ENCODE results near the gene MRPS18A. TPM values are rescaled to one million over a fixed set of nuclear protein-coding genes. Genes with fewer than 3 reads are reported as not detected.
A peak's percentile ranks its signal among the peaks of the same experiment; 100 is the strongest.

MRPS18A gene
- total RNA-seq, 3 donors from 2014 or later, result 37.7 to 63.2 (median 40.6) TPM

DNA sequence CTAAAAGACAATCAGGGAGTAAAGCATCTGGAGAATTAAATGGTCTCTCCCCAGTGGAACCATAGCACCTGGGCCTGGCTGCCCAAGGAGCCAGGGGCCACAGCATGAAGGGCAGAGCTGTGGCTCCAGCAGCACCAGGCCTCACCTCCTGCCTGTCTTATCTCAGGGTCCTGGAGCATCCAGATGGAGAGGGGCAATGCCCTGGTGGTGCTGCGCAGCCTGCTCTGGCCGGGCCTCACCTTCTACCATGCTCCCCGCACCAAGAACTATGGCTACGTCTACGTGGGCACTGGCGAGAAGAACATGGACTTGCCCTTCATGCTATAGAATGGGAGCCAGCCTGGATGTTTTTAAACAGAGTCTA is 17.0 kb downstream of the MRPS18A start:
- no peak overlapping the region for H3K4me3 ChIP-seq
- DNase-seq (ENCODE audit: low spot score in 2 of 2), result no peak
- H3K9me3 ChIP-seq, result no peaks in the 10 kb centered on the region
- intact Hi-C loops (cut with DNase I; ENCODE audit: low total_unique reads), result no loop called here
- H3K27ac ChIP-seq, result peak overlapping the region; percentile 70 to 81
- TF ChIP-seq POLR2AphosphoS5 (IDR thresholded peaks at IDR 0.05), result no peak
- TF ChIP-seq, protein P1, sequence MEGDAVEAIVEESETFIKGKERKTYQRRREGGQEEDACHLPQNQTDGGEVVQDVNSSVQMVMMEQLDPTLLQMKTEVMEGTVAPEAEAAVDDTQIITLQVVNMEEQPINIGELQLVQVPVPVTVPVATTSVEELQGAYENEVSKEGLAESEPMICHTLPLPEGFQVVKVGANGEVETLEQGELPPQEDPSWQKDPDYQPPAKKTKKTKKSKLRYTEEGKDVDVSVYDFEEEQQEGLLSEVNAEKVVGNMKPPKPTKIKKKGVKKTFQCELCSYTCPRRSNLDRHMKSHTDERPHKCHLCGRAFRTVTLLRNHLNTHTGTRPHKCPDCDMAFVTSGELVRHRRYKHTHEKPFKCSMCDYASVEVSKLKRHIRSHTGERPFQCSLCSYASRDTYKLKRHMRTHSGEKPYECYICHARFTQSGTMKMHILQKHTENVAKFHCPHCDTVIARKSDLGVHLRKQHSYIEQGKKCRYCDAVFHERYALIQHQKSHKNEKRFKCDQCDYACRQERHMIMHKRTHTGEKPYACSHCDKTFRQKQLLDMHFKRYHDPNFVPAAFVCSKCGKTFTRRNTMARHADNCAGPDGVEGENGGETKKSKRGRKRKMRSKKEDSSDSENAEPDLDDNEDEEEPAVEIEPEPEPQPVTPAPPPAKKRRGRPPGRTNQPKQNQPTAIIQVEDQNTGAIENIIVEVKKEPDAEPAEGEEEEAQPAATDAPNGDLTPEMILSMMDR (IDR thresholded peaks at IDR 0.05), result no peak
- no peak for TF ChIP-seq POLR2A (IDR thresholded peaks at IDR 0.05)
- H3K4me1 ChIP-seq, result peaks cover 3 to 16% of the 10 kb centered on the region in 2 donors
- no peaks in the 10 kb centered on the region for H3K27me3 ChIP-seq
- no peaks in the 10 kb centered on the region for H3K36me3 ChIP-seq

- no peak for DNase-seq (ENCODE audit: low spot score in 2 of 2)
- H3K36me3 ChIP-seq, result no peaks in the 10 kb centered on the region
These were observed 17.5 kb downstream of the MRPS18A start for GRCh38 chr6:43669922-43670622.

DNA sequence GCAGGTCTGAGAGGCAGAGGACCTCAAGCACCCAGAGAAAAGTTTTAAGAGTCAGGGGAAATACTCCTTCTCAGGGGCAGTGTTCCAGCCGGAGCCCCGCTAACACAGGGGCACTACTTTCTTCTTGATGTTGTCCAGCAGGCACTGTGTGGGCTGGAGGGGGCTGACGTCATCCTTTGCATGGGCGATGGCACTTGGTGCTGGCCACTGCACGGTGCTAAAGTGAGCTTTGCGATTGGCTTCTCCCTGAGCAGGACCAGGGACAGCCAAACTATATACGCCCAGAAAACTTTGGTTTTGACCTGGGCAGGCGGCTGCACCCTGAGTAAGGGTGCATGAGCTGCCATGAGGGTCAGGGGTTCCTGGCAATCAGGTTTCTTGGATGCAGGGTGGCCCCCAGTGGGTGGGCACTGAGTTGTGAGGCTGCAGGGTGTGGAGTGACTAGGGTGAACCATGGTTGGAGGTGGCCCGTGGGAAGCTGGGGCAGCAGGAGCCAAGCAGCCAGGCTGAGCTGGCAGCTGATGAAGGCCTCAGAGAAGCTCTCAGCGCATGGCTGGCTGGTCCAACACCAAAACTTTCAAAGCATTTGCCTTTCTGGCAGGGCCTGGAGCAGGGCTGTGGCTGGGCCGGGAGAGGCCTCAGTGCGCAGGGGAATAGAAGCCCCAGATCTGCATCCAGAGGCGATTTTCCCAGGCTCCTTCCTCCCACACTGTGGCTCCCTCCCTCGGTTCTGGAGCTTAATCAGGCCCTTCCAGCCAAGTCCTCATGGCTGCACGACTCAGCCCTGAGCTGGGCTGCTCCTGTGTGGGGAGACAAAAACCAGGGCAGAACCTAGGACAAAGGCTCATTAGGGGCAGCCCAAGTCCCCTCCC is 18.3 kb downstream of the MRPS18A start:
- TF ChIP-seq POLR2AphosphoS5 (IDR thresholded peaks at IDR 0.05), result no peak
- no peak for TF ChIP-seq POLR2A (IDR thresholded peaks at IDR 0.05)
- TF ChIP-seq, protein P1 (IDR thresholded peaks at IDR 0.05), result no peak
- H3K27ac ChIP-seq, result peak overlapping the region; percentile 70 to 81
- intact Hi-C loops (cut with DNase I; ENCODE audit: low total_unique reads), result loop anchor here (5.0 kb wide), 1 partner anchor 98 kb away; no protein-coding TSS in a partner anchor
- H3K9me3 ChIP-seq, result no peaks in the 10 kb centered on the region
- H3K4me1 ChIP-seq, result peaks cover 3 to 16% of the 10 kb centered on the region in 2 donors
- peak in 1 of 2 donors; percentile 37 for DNase-seq (ENCODE audit: low spot score in 2 of 2)
- H3K4me3 ChIP-seq, result no peak overlapping the region
- no peaks in the 10 kb centered on the region for H3K27me3 ChIP-seq
- no peaks in the 10 kb centered on the region for H3K36me3 ChIP-seq

More at GRCh38 chr6:43669922-43670622, 17.5 kb downstream of the MRPS18A start:
- Histone ChIP-seq H3K9me3 (no peaks in the 10 kb centered on the region), H3K27me3 (no peaks in the 10 kb centered on the region), H3K4me3 (no peak overlapping the region), H3K4me1 (peaks cover 3 to 16% of the 10 kb centered on the region in 2 donors), H3K27ac (peak overlapping the region; percentile 70 to 81)
- intact Hi-C loops (cut with DNase I; ENCODE audit: low total_unique reads), result loop anchor here (5.0 kb wide), 1 partner anchor 97 kb away; no protein-coding TSS in a partner anchor
- no peak for TF ChIP-seq POLR2AphosphoS5 (IDR thresholded peaks at IDR 0.05)
- no peak for TF ChIP-seq POLR2A (IDR thresholded peaks at IDR 0.05)
- TF ChIP-seq, protein P1 (IDR thresholded peaks at IDR 0.05), result no peak

GRCh38 chr6:43668151-43669028 is 19.2 kb downstream of the MRPS18A start:
- no peaks in the 10 kb centered on the region for H3K27me3 ChIP-seq
- peak; percentile 68 to 84 for DNase-seq (ENCODE audit: low spot score in 2 of 2)
- H3K4me3 ChIP-seq, result no peak overlapping the region
- H3K4me1 ChIP-seq, result peaks cover 3 to 16% of the 10 kb centered on the region in 2 donors
- intact Hi-C loops (cut with DNase I; ENCODE audit: low total_unique reads), result loop anchor here (5.0 kb wide), 1 partner anchor 99 kb away; no protein-coding TSS in a partner anchor
- H3K9me3 ChIP-seq, result no peaks in the 10 kb centered on the region
- TF ChIP-seq POLR2AphosphoS5 (IDR thresholded peaks at IDR 0.05), result no peak
- TF ChIP-seq, protein P1 (IDR thresholded peaks at IDR 0.05), result peak in 2 of 3 donors; percentile 17 to 52
- peak overlapping the region; percentile 70 to 81 for H3K27ac ChIP-seq
- no peaks in the 10 kb centered on the region for H3K36me3 ChIP-seq
